ENCODE measurements around the gene BRCC3.

DNA sequence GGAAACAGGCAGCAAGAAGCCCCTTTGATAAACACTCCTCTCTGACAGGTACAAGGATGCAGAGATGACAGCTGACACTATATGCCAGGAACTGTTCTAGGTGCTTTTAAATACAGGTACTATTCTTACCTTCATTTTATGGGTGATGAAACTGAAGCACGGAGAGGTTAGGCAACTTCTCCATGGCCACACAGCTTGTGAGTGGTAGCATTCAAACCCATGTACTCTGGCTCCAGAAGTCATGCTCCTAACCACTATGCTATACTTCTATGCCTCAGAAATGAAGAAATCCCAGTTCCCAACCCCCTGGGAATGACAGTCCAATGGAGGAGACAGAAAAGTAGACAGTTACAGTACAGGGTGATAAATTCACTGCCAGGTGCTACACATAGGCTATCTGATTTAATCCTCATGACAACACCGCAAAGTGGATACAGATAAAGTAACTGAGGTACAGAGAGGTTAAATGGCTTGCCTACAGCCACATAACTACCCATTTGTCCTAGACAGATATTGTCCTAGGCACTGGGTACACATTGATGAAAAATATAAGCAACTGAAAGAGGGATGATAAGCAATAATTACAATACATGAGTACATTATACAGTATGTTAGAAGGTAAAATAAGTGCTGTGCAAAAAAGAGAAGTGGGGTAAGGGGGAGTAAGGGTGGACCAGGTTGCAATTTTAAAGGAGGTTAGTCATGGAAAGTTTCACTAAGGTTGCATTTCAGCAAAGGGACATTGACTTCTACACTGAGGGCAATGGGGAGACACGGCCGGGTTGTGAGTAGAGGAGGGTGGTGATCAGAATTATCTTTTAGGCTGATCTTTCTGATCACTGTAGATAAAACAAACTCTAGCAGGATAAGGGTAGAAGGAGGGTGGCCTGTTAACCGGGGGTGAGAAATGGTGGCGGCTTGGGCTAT lies 47.1 kb upstream of the BRCC3 start:
- TF ChIP-seq, protein P1, sequence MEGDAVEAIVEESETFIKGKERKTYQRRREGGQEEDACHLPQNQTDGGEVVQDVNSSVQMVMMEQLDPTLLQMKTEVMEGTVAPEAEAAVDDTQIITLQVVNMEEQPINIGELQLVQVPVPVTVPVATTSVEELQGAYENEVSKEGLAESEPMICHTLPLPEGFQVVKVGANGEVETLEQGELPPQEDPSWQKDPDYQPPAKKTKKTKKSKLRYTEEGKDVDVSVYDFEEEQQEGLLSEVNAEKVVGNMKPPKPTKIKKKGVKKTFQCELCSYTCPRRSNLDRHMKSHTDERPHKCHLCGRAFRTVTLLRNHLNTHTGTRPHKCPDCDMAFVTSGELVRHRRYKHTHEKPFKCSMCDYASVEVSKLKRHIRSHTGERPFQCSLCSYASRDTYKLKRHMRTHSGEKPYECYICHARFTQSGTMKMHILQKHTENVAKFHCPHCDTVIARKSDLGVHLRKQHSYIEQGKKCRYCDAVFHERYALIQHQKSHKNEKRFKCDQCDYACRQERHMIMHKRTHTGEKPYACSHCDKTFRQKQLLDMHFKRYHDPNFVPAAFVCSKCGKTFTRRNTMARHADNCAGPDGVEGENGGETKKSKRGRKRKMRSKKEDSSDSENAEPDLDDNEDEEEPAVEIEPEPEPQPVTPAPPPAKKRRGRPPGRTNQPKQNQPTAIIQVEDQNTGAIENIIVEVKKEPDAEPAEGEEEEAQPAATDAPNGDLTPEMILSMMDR (IDR thresholded peaks at IDR 0.05; ENCODE audit: insufficient read depth, low read length) = no peak
- no peak for TF ChIP-seq POLR2AphosphoS5 (IDR thresholded peaks at IDR 0.05; ENCODE audit: low read depth)

Measured in HL-60 (cell line).